GM18505 (cell line): Measurements from ENCODE around the gene TBXAS1.

Experiments used
- ATAC-seq: cut with Tn5 transposase; IDR thresholded peaks from one replicate; pipeline ENCODE4 v1.9.1; 2021; ENCODE audit not compliant: unreplicated experiment
- POLR2A ChIP-seq: IDR thresholded peaks from 4 replicates; pipeline ENCODE4 v1.6.1; 2011; ENCODE audit warnings: borderline replicate concordance; ENCODE audit not compliant: insufficient read depth, insufficient read length; ENCODE audit errors: extremely low read depth

Gene TBXAS1

DNA sequence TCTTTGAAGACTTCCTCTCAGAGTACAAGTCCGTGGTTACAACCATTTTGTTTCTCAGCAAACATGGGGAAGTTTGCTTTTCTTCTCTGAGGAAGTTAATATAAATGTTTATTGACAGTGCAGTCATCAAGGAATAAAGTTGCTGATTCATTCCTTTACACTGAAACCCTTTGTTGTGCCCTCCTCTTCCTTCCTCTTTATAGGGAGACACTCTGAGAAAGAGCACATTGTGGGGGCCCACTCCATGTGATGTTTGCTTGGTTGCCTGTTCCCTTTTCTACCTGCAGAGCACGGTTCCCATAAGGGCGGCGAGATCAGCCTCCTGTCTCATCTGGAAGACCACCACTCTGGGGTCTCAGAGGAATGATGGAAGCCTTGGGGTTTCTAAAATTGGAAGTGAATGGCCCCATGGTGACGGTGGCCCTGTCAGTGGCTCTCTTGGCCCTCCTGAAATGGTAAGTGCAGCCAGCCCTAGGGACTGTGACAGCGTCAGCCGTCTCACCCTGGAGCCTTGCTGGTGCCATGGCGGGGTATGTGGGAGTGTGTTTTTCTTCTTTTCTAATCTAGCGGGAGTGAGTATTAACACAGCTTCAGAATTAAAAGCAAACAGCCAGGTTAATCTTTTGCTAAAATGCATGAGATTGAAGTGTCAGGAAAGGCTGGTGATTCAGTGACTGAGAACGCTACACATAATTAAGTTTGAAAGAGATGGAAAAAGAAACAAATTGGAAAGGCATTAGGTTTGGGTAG is at the start of gene TBXAS1:
TSS of gene TBXAS1 (plus strand) at position 240 of the 750 bp plus-strand sequence. CDS start at position 367, 127 bp downstream.
- TF ChIP-seq POLR2A: peak; percentile 53
- peak; percentile 48 for ATAC-seq

DNA sequence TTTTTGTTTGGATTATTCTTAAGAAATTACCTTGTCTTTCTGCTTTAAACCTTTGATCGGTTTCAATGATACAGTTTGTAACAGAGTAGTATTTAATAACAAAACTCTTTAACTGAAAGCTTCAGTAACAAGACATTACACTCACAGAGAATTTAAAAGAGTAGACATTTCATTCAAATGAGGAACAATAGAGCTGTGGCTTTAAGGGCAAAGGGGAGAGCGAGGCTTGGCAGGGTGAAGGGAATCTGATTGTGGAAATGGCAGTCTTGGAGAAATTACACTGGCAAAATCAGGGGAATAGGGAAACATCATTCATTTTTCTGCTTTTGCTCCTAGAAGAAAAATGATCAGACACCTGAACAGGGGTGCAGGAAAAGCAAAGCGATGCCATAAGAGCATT is 46.1 kb upstream of the TBXAS1 start:
- no peak for TF ChIP-seq POLR2A
- no peak for ATAC-seq

DNA sequence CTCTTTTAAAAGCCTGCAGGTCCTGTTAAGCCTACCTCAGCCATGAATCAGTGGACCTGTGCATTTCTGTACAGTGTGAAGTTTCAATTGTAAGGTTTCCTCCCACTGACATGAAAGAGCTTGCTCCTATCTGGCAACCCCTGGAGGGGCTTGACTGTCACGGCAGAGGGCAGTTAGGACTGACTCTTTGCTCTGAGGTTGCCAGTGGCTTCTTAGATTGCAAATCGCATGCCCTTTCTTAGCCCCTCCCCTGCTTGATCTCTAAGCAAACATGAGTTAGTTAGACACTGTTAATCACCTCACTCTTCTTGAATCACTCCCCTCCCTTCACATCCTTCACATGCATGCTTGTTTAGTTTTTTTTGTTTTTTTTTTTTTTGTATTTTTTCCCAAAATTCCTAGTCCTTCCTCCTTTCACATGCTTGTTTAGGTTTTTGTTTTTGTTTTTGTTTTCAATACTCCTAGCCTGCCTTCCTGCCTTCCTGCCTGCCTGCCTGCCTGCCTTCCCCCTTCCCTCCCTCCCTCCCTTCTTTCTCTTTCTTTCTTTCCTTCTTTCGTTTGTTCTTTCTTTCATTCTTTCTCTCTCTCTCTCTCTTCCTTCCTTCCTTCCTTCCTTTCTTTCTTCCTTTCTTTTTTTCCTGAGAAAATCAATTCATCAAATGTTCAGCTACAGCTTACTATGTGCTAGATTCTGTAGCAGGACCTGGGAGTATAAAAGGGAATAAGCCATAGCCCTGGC is 45.2 kb upstream of the TBXAS1 start:
- no peak for ATAC-seq
- no peak for TF ChIP-seq POLR2A

DNA sequence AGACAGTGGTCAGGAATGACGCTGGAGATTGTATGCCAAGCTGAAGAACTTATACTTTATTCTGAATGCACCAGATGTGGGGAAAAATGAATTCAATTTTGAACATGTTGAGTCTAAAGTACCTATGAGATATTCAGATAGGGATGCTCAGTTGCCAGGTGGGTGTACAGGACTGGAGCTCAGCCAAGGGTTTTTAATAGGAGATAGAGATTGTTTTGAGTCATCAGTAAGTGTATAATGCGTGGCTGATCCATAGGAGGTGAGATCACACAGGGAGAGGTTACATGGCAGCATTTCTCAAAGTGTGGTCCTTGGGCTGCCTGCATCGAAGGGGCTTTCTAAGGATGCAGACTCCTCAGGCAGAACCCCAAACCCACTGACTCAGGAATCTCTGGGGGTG is 44.4 kb upstream of the TBXAS1 start:
- no peak for ATAC-seq
- TF ChIP-seq POLR2A: no peak

DNA sequence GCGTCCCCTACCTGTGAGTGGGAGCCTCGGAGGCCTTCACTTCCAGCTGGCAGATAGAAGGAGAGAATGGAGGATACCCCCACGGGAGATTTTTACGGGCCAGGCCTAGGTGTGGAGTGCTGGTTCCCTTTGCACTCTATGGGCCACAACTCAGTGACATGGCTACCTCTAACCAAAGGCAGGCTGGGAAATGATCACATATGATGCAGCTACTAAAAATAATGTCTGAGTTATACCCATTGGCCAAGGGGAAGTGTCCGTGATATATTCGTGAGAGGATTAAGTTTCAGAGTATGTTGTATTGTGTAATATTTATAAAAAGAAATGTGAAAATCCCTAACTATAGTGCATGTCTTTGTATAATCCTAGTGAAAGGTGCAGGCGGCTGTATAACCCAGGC is 37.7 kb upstream of the TBXAS1 start:
- no peak for TF ChIP-seq POLR2A
- no peak for ATAC-seq

DNA sequence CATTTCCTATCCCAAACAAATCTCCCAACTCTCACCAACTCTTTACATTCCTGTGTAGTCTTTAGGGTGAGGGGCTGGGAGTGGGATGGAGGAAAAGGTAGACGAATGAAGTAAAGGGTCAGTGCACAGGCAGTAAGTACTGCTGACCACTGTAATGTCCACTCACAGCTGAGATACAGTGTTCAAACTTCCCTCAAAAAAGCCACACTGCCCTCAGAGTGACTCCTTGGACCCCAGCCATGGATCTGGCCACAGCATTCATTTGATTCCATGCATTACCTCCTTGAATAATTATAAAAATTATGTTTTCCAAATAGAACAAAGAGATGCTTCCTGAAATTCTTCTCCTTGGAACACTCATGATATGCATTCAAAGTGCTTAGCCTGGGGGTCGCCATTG is 31.5 kb upstream of the TBXAS1 start:
- no peak for TF ChIP-seq POLR2A
- no peak for ATAC-seq

DNA sequence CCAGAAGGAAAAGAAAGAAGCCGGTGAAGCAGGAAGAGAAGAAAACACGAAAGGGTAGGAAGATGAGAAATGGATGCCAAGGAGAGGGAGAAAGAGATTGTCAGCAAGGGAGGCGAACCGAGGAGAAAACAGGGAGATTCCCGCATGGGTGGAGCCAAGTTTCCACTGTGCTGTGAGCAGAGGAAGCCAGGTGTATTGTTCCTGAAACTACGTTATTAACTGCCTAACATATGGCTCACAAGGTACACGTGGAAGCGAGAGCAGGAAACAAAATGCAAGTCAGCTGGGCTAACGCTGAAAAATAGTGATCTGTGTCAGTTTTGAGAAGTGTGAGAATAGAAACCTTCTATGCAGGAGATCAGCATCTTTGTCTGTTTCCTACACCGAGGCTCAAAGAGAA is 30.8 kb upstream of the TBXAS1 start:
- no peak for ATAC-seq
- TF ChIP-seq POLR2A: no peak

DNA sequence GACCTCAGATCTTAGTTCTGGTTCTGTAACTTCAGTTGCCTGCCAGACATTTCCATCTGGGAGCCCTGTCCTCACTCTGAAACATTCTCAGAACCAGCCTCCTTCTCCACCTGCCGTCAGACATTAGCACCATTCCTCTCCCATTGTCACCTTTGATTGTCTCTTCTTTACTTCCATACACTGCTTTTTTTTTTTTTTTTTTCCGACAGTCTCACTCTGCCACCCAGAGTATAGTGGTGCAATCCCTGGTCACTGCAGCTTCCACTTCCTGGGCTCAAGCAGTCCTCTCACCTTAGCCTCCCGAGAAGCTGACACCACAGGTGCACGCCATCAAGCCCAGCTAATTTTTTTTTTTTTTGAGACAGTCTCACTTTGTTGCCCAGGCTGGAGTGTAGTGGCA is 30.2 kb upstream of the TBXAS1 start:
- no peak for ATAC-seq
- TF ChIP-seq POLR2A: no peak

DNA sequence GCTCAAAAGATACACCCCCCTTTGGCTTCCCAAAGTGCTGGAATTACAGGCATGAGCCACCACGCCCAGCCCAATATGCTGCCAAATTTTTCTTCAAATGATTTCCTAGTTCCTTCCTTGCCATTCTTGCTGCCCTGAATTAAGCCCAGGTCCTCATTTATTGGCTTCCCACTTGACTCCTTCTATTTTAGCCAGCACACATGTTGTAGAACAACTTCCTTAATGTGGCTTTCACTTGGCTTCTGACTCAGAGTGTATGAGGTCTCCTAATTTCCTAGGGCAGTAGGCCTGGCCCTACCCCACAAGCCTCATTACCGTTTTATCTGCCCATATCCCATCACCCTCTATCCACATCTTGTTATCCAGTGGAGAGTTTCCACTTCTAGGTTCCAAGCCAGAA is 29.5 kb upstream of the TBXAS1 start:
- no peak for ATAC-seq
- TF ChIP-seq POLR2A: no peak

DNA sequence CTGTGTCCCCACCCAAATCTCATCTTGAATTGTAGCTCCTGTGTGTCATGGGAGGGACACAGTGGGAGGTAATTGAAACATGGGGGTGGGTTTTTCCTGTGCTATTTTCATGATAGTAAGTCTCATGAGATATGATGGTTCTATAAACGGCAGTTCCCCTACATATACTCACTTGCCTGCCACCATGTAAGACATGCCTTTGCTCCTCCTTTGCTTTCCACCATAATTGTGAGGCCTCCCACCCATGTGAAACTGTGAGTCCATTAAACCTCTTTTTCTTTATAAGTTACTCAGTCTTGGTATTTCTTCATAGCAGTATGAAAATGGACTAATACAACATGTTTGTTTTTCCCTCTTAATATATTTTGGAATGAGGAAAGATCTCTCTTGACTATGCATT is 24.5 kb upstream of the TBXAS1 start:
- no peak for TF ChIP-seq POLR2A
- no peak for ATAC-seq

DNA sequence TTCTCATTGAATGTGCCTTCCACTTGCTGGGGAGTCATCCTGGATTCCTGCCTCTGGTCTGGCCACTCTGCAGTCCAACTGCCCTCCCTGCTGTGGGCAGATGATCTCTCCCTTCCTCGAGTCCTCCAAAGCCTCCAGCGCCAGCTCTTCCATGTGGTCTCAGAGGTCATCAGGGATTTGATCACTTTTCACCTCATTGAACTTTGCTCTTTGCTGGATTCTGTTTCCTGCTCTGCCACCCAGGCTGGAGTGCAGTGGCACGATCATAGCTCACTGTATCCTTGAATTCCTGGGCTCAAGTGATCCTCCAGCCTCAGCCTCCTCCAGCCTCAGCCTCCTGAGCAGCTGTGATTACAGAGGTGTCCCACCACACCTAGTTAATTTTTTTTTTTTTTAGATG is 22.1 kb upstream of the TBXAS1 start:
- TF ChIP-seq POLR2A: no peak
- ATAC-seq: no peak

DNA sequence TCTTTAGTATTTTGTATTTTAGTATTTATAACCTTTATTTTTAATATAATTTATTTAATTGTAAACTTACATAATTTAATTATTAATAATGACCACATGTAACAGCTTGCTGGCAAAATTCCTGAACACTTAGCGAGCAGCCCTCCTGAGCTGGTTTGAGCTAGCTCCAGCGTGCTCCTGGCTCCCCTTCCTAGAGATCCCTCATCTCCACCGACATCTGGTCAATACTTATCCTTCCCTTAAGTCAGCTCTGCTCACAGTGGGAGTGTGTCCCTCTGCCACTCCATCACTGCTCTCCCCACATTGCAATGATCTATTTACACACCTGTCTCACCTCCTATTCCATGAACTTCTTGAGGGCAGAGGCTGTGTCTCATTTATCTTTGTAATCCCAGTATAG is 20.6 kb upstream of the TBXAS1 start:
- TF ChIP-seq POLR2A: no peak
- ATAC-seq: no peak

DNA sequence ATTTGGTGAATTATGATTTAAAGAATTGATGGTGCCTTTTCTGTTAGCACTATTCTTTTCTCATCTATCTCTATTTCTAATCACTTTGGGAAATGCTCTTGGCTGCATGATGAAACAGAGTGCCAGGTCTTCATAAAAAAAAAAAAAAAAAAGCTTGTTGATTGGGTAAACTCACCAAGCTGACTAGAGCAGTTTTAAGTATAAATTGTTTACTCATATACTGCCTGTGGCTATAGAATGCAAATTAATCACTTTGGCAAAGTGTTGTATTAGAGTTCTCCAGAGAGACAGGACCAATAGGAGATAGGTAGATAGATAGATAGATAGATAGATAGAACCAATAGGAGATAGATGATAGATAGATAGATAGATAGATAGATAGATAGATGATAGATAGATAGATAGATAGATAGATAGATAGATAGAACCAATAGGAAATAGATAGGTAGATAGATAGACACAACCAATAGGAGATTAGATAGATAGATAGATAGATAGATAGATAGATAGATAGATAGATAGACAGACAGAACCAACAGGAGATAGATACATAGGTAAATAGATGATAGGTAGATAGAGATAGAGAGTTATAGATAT is 20.1 kb upstream of the TBXAS1 start:
- ATAC-seq: no peak

DNA sequence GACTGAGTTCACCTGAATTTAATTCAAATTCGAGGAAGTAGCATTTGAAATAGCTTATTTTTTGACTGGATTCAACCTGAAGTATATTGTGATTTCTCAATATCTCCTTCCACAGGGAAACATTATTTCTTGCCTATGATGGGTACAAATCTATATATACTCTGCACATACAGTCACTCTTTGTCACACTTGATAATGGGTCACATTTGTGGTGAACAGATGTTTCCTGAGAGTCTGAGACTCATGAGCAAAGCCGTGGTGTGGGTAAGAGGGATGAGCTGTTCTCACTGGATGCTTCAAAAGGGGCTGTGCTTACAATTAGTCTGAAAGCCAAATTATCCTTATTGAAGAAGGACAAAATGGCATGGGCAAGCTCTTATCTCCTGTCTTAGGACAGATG is 18.0 kb upstream of the TBXAS1 start:
- TF ChIP-seq POLR2A: no peak
- no peak for ATAC-seq

More for the DNA sequence above, 20.1 kb upstream of the TBXAS1 start:
- no peak for TF ChIP-seq POLR2A
